IMR-90 (cell line): ENCODE results near the gene ZNF653. TPM values are rescaled to one million over a fixed set of nuclear protein-coding genes. Genes with fewer than 3 reads are reported as not detected.

Source experiments
- ATAC-seq: fragments of 200-7000 bp; cut with Tn5 transposase; 2 replicates; pipeline ENCODE4 v1.9.1; 2020; ENCODE audit warnings: low read depth, mild to moderate bottlenecking, moderate library complexity
- BruUV-seq: library from RNA; stranded (reverse); fragments of 400-500 nt; replicated peaks from 2 replicates; lab custom pipeline; 2021; lab: Mats Ljungman, UMichigan
- CTCF ChIA-PET: fragments of 300-600 bp; formaldehyde crosslinking; extraction: SDS; loops from one replicate; lab custom pipeline; 2021; ENCODE audit warnings: antibody characterized with exemption; lab: Yijun Ruan, JAX
- POLR2A ChIA-PET: fragments of 300-600 bp; sonication (Branson Sonifier 250); formaldehyde crosslinking; loops from one replicate; lab custom pipeline; 2022; ENCODE audit warnings: antibody characterized with exemption; ENCODE audit not compliant: unreplicated experiment; lab: Charles Lee
- DNase-seq: peaks from one replicate; pipeline ENCODE4 v3.0.0; 2013
- H2AFZ ChIP-seq: replicated peaks from 2 replicates; pipeline ENCODE3; 2013; ENCODE audit warnings: low read length, mild to moderate bottlenecking; ENCODE audit not compliant: poor library complexity
- H2AK5ac ChIP-seq: 2 replicates; pipeline ENCODE4 v1.6.1; 2013; ENCODE audit warnings: low read depth, low read length, inconsistent platforms
- H2AK9ac ChIP-seq: replicated peaks from 2 replicates; pipeline ENCODE3; 2013; ENCODE audit warnings: mild to moderate bottlenecking, low read depth, low read length, moderate library complexity; ENCODE audit not compliant: poor library complexity
- H2BK120ac ChIP-seq: 2 replicates; pipeline ENCODE4 v1.6.1; 2013; ENCODE audit warnings: low read depth, low read length, inconsistent platforms
- H2BK15ac ChIP-seq: 3 replicates; pipeline ENCODE4 v1.6.1; 2013; ENCODE audit warnings: low read depth, low read length, inconsistent platforms
- H2BK20ac ChIP-seq: 2 replicates; pipeline ENCODE4 v1.6.1; 2013; ENCODE audit warnings: low read depth, mild to moderate bottlenecking, inconsistent platforms, low read length, moderate library complexity
- H2BK5ac ChIP-seq: 2 replicates; pipeline ENCODE4 v1.6.1; 2013; ENCODE audit warnings: mild to moderate bottlenecking, low read depth, low read length, inconsistent platforms; ENCODE audit not compliant: poor library complexity, severe bottlenecking
- H3K14ac ChIP-seq: replicated peaks from 2 replicates; pipeline ENCODE4 v1.6.1; 2013; ENCODE audit warnings: low read depth, low read length, inconsistent platforms
- H3K18ac ChIP-seq: 2 replicates; pipeline ENCODE4 v1.6.1; 2013; ENCODE audit warnings: low read depth, low read length, control low read depth
- H3K23ac ChIP-seq: 2 replicates; pipeline ENCODE4 v1.6.1; 2013; ENCODE audit warnings: low read depth, low read length, inconsistent platforms
- H3K27ac ChIP-seq: 2 replicates; pipeline ENCODE4 v1.5.1; 2013; ENCODE audit warnings: mild to moderate bottlenecking, control low read depth, low read length; ENCODE audit not compliant: insufficient read depth
- H3K27me3 ChIP-seq: 2 replicates; pipeline ENCODE4 v1.6.1; 2013; ENCODE audit warnings: low read length; ENCODE audit not compliant: control insufficient read depth, insufficient read depth
- H3K36me3 ChIP-seq: 2 replicates; pipeline ENCODE4 v1.6.1; 2013; ENCODE audit warnings: low read length, mixed read lengths; ENCODE audit not compliant: control insufficient read depth, insufficient read depth
- H3K4ac ChIP-seq: 2 replicates; pipeline ENCODE4 v1.6.1; 2013; ENCODE audit warnings: low read depth, low read length, inconsistent platforms
- H3K4me1 ChIP-seq: 2 replicates; pipeline ENCODE4 v1.6.1; 2013; ENCODE audit warnings: low read length, mixed read lengths; ENCODE audit not compliant: control insufficient read depth, insufficient read depth
- H3K4me2 ChIP-seq: 2 replicates; pipeline ENCODE4 v1.6.1; 2013; ENCODE audit warnings: low read depth, mild to moderate bottlenecking, control low read depth, low read length, moderate library complexity
- H3K4me3 ChIP-seq: 2 replicates; pipeline ENCODE4 v1.5.1; 2013; ENCODE audit warnings: low read depth, mild to moderate bottlenecking, control low read depth, low read length, moderate library complexity; ENCODE audit not compliant: insufficient read depth
- H3K56ac ChIP-seq: 2 replicates; pipeline ENCODE4 v1.6.1; 2013; ENCODE audit warnings: low read length, inconsistent platforms; ENCODE audit not compliant: insufficient read depth; ENCODE audit errors: extremely low read depth
- H3K79me1 ChIP-seq, 2 experiments: 2 replicates each; pipeline ENCODE4 v1.6.1; 2013; ENCODE audit warnings: low read length in 2 of 2, inconsistent platforms in 1 of 2, low read depth in 1 of 2
- H3K9ac ChIP-seq: 2 replicates; pipeline ENCODE4 v1.6.1; 2013; ENCODE audit warnings: low read depth, low read length, control low read depth
- H3K9me1 ChIP-seq: 2 replicates; pipeline ENCODE4 v1.6.1; 2013; ENCODE audit warnings: low read length, inconsistent platforms; ENCODE audit not compliant: insufficient read depth
- H3K9me3 ChIP-seq: 2 replicates; pipeline ENCODE4 v1.6.1; 2013; ENCODE audit warnings: low read length; ENCODE audit not compliant: control insufficient read depth, insufficient read depth
- H4K20me1 ChIP-seq: 2 replicates; pipeline ENCODE4 v1.6.1; 2013; ENCODE audit warnings: low read length, inconsistent platforms; ENCODE audit not compliant: insufficient read depth
- H4K5ac ChIP-seq: 2 replicates; pipeline ENCODE4 v1.6.1; 2013; ENCODE audit warnings: mild to moderate bottlenecking, low read depth, low read length, control low read depth
- H4K8ac ChIP-seq, 2 experiments: 2 replicates each; pipeline ENCODE4 v1.6.1; 2013; ENCODE audit warnings: low read depth in 2 of 2, low read length in 2 of 2, control low read depth in 1 of 2, inconsistent platforms in 1 of 2
- H4K91ac ChIP-seq: 2 replicates; pipeline ENCODE4 v1.6.1; 2013; ENCODE audit warnings: low read depth, low read length, inconsistent platforms; ENCODE audit not compliant: insufficient read depth
- BHLHE40 ChIP-seq: fragments of 150-350 bp; IDR thresholded peaks from 2 replicates; pipeline ENCODE4 v1.6.1; 2016; ENCODE audit warnings: mild to moderate bottlenecking, low read depth, low read length
- CHD1 ChIP-seq: IDR thresholded peaks from 2 replicates; pipeline ENCODE4 v1.6.1; 2012; ENCODE audit warnings: low read depth, low read length, improper control_type of control experiment
- FOS ChIP-seq: fragments of 150-350 bp; IDR thresholded peaks from 2 replicates; pipeline ENCODE4 v1.6.1; 2016; ENCODE audit warnings: low read depth, low read length
- MAFK ChIP-seq: IDR thresholded peaks from 2 replicates; pipeline ENCODE4 v1.6.1; 2012; ENCODE audit warnings: low read depth, low read length, improper control_type of control experiment
- MAZ ChIP-seq: IDR thresholded peaks from 2 replicates; pipeline ENCODE4 v1.6.1; 2012; ENCODE audit warnings: low read depth, mild to moderate bottlenecking, low read length, improper control_type of control experiment, moderate library complexity, borderline replicate concordance
- MXI1 ChIP-seq: IDR thresholded peaks from 2 replicates; pipeline ENCODE4 v1.6.1; 2012; ENCODE audit warnings: low read depth, mild to moderate bottlenecking, low read length, moderate library complexity, borderline replicate concordance
- POLR2A ChIP-seq: IDR thresholded peaks from 2 replicates; pipeline ENCODE4 v1.6.1; 2012; ENCODE audit warnings: mild to moderate bottlenecking, low read depth, low read length
- RAD21 ChIP-seq: IDR thresholded peaks from 2 replicates; pipeline ENCODE4 v1.6.1; 2012; ENCODE audit warnings: low read length, improper control_type of control experiment
- RCOR1 ChIP-seq: IDR thresholded peaks from 2 replicates; pipeline ENCODE4 v1.6.1; 2012; ENCODE audit warnings: mild to moderate bottlenecking, low read length, improper control_type of control experiment; ENCODE audit not compliant: insufficient replicate concordance
- SMC3 ChIP-seq: fragments of 150-350 bp; IDR thresholded peaks from 2 replicates; pipeline ENCODE4 v1.6.1; 2016; ENCODE audit warnings: low read depth, mild to moderate bottlenecking, antibody characterized with exemption, low read length, moderate library complexity
- WGBS, 2 experiments: methylation state at CpG; one replicate each; pipeline versions ENCODE4 v1.1.5 to v1.1.7; 2013; ENCODE audit warnings: missing lambda C conversion rate in 2 of 2; ENCODE audit not compliant: insufficient read length in 1 of 2; ENCODE audit errors: extremely low coverage in 2 of 2; 5-methylcytosine and 5-hydroxymethylcytosine counted together
- dilution Hi-C: fragments of 300-500 bp; cut with HindIII; formaldehyde crosslinking; loops from one replicate; pipeline ENCODE4 v1.14.3; 2018; ENCODE audit warnings: low sequenced_read_pairs; ENCODE audit not compliant: unreplicated experiment
- in situ Hi-C: fragments of 300-500 bp; cut with MboI; formaldehyde crosslinking; loops from 3 replicates; pipeline ENCODE4 v1.14.3; 2019; ENCODE audit warnings: low sequenced_read_pairs, inconsistent platforms, mixed read lengths
- intact Hi-C: fragments of 100-400 bp; cut with micrococcal nuclease; formaldehyde crosslinking; loops from 2 replicates; pipeline ENCODE4 v1.10.0; 2022
- polyA plus RNA-seq, 3 experiments: library from polyadenylated mRNA; depleted of rRNA; stranded (reverse); fragments of >200 nt; gene quantifications; 2 replicates each; pipeline ENCODE4 v1.2.3, GENCODE V29; 2012; ENCODE audit warnings: low replicate concordance in 1 of 3
- total RNA-seq: library from RNA; depleted of rRNA; stranded (reverse); fragments of >200 nt; gene quantifications from 2 replicates; pipeline ENCODE4 v1.2.3, GENCODE V29; 2012
- TF ChIP-seq, protein P1 (sequence below): fragments of 150-350 bp; IDR thresholded peaks from 2 replicates; pipeline ENCODE4 v1.6.1; 2016; ENCODE audit warnings: low read depth, mild to moderate bottlenecking, low read length, moderate library complexity, borderline replicate concordance
- TF ChIP-seq, protein P2 (sequence below): conservative IDR thresholded peaks from 2 replicates; pipeline ENCODE4 v1.5.1; 2012; ENCODE audit warnings: mild to moderate bottlenecking, low read depth, low read length, improper control_type of control experiment

ZNF653 gene
- total and polyA plus RNA-seq, 2 of the 4 experiments (the other 2 are of a cell fraction), result 3.9 to 9.0 TPM

DNA sequence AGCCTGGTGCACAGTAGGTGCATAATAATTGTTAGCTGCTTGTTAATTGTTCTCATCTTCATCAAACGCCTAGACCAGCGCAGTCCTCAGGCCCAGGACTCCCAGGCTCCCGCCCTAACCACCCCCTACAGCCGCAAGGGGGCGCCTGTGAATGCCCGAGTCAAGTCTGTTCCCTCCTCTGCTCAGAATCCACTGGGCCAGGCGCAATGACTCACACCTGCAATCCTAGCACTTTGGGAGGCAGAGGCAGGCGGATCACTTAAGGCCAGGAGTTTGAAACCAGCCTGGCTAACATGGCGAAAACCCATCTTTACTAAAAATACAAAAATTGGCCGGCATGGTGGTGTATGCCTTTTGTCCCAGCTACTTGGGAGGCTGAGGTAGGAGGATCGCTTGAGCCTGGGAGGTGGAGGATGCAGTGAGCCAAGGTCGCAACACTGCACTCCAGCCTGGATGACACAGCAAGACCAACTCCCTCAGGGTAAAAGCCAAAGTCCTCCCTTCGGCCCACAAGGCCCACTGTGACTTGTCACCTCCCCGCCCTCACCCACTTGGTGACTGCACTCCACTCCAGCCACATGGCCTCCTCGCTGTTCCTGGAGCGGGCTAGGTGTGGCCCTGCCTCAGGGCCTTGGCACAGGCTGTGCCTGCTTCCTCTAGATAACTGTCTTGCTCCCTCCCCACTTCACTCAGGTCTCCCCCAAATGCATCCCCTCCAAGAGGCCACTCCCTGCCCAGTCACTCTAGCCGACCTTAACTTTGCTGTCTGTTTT lies 9.1 kb downstream of the ZNF653 start:
- peaks cover 7% of the 10 kb centered on the region; the same call in 1 of the 2 replicates for H3K9me1 ChIP-seq
- H3K14ac ChIP-seq, result no peak overlapping the region
- no peak overlapping the region for H2BK120ac ChIP-seq
- H3K4ac ChIP-seq, result no peak overlapping the region; the same call in 1 of the 2 replicates
- dilution Hi-C loops, result no loop called here
- no peak overlapping the region for H2BK5ac ChIP-seq
- H3K9me3 ChIP-seq, result no peaks in the 10 kb centered on the region
- peak overlapping the region; percentile 58 for H2AFZ ChIP-seq
- no peak overlapping the region for H2BK15ac ChIP-seq
- H2AK5ac ChIP-seq, result peak overlapping the region; percentile 43; the same call in 1 of the 2 replicates
- no peak overlapping the region for H3K4me3 ChIP-seq
- CTCF ChIA-PET, result interaction anchor here (1.3 kb wide), 1 partner anchor 14 kb away, joined by 3 read pairs; no protein-coding TSS in a partner anchor
- H3K18ac ChIP-seq, result no peak overlapping the region
- in situ Hi-C loops, result no loop called here
- peaks cover 8% of the 10 kb centered on the region for H3K36me3 ChIP-seq
- H3K79me1 ChIP-seq, result peaks cover 0 to 22% of the 10 kb centered on the region in 2 experiments; a peak in 2 of 4 replicates
- no peak overlapping the region for H3K9ac ChIP-seq
- no peak overlapping the region for H4K91ac ChIP-seq
- H3K23ac ChIP-seq, result no peak overlapping the region
- TF ChIP-seq CHD1 (no peak), RAD21 (peak; percentile 77), MXI1 (no peak), RCOR1 (peak; percentile 81), BHLHE40 (no peak), MAZ (peak; percentile 32; the same call in 1 of the 2 replicates), MAFK (no peak), POLR2A (no peak), SMC3 (peak; percentile 90), FOS (peak; percentile 57; the same call in 1 of the 2 replicates)
- TF ChIP-seq, protein P1, sequence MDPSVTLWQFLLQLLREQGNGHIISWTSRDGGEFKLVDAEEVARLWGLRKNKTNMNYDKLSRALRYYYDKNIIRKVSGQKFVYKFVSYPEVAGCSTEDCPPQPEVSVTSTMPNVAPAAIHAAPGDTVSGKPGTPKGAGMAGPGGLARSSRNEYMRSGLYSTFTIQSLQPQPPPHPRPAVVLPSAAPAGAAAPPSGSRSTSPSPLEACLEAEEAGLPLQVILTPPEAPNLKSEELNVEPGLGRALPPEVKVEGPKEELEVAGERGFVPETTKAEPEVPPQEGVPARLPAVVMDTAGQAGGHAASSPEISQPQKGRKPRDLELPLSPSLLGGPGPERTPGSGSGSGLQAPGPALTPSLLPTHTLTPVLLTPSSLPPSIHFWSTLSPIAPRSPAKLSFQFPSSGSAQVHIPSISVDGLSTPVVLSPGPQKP, result no peak
- TF ChIP-seq, protein P2, sequence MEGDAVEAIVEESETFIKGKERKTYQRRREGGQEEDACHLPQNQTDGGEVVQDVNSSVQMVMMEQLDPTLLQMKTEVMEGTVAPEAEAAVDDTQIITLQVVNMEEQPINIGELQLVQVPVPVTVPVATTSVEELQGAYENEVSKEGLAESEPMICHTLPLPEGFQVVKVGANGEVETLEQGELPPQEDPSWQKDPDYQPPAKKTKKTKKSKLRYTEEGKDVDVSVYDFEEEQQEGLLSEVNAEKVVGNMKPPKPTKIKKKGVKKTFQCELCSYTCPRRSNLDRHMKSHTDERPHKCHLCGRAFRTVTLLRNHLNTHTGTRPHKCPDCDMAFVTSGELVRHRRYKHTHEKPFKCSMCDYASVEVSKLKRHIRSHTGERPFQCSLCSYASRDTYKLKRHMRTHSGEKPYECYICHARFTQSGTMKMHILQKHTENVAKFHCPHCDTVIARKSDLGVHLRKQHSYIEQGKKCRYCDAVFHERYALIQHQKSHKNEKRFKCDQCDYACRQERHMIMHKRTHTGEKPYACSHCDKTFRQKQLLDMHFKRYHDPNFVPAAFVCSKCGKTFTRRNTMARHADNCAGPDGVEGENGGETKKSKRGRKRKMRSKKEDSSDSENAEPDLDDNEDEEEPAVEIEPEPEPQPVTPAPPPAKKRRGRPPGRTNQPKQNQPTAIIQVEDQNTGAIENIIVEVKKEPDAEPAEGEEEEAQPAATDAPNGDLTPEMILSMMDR, result peak; percentile 80
- no peak overlapping the region for H3K27ac ChIP-seq
- H3K56ac ChIP-seq, result no peak overlapping the region
- H2BK20ac ChIP-seq, result no peak overlapping the region
- 80% methylated on average over 2 of the region's 17 CpGs; no CpG with 5 or more reads in 1 of the 2 experiments for WGBS, 2 experiments
- H4K20me1 ChIP-seq, result no peaks in the 10 kb centered on the region; the same call in 1 of the 2 replicates
- BruUV-seq, result no TSS peak
- no peaks in the 10 kb centered on the region for H3K27me3 ChIP-seq
- H4K8ac ChIP-seq, result no peak overlapping the region
- POLR2A ChIA-PET, result no interaction called here
- H3K4me1 ChIP-seq, result peaks cover 3% of the 10 kb centered on the region
- H2AK9ac ChIP-seq, result peak overlapping the region; percentile 91
- DNase-seq, result peak; percentile 86
- no peak overlapping the region for H4K5ac ChIP-seq
- intact Hi-C loops, result loop anchor here (1.0 kb wide), 2 partner anchors 63 to 91 kb away; partner anchors contain the start of gene ELOF1
- peak; percentile 98 for ATAC-seq
- no peak overlapping the region for H3K4me2 ChIP-seq
